Fibroblast of peridontal ligament (primary cell): ENCODE measurements around the gene TBL2.
A peak's percentile ranks its signal among the peaks of the same experiment; 100 is the strongest.
"Not testable (repeated sequence)": the region's sequence is repeated elsewhere in the genome, so short reads cannot be mapped to it uniquely, and the experiment has no call there.

Experiments
- DNase-seq: peaks from one replicate; pipeline ENCODE4 v3.0.0-alpha.2; 2010; ENCODE audit errors: extremely low read depth

Gene TBL2

GRCh38 chr7:73606801-73607691 lies 28.7 kb upstream of the TBL2 start:
- peak; percentile 28 for DNase-seq

- no peak for DNase-seq
These were observed 27.3 kb upstream of the TBL2 start for GRCh38 chr7:73605601-73606220.

- DNase-seq, result no peak
These were observed 24.6 kb upstream of the TBL2 start for GRCh38 chr7:73602721-73603651.

GRCh38 chr7:73599916-73600315 lies 21.5 kb upstream of the TBL2 start:
- DNase-seq, result no peak

GRCh38 chr7:73599151-73599882 lies 20.9 kb upstream of the TBL2 start:
- DNase-seq, result no peak

- DNase-seq, result no peak
These were observed 19.8 kb upstream of the TBL2 start for GRCh38 chr7:73597978-73598782.

- DNase-seq, result no peak
These were observed 18.0 kb upstream of the TBL2 start for GRCh38 chr7:73596191-73597065.

- DNase-seq, result no peak
These were observed 17.0 kb upstream of the TBL2 start for GRCh38 chr7:73595358-73595757.

- no peak for DNase-seq
These were observed 15.0 kb upstream of the TBL2 start for GRCh38 chr7:73593207-73594045.

GRCh38 chr7:73586911-73587310 lies 8.5 kb upstream of the TBL2 start:
- no peak for DNase-seq

- DNase-seq, result no peak
These were observed 6.8 kb upstream of the TBL2 start for GRCh38 chr7:73585196-73585595.

GRCh38 chr7:73582664-73583202 lies 4.4 kb upstream of the TBL2 start:
- no peak for DNase-seq

GRCh38 chr7:73581006-73581405 lies 2.6 kb upstream of the TBL2 start:
- not testable (repeated sequence) for DNase-seq

- DNase-seq, result no peak
These were observed 595 bp downstream of the TBL2 start for GRCh38 chr7:73577627-73578341.

- no peak for DNase-seq
These were observed 4.6 kb downstream of the TBL2 start for GRCh38 chr7:73573791-73574190.

GRCh38 chr7:73573276-73573675 lies 5.1 kb downstream of the TBL2 start:
- DNase-seq, result no peak

GRCh38 chr7:73572767-73573186 lies 5.6 kb downstream of the TBL2 start:
- no peak for DNase-seq

GRCh38 chr7:73570977-73571376 lies 7.4 kb downstream of the TBL2 start:
- no peak for DNase-seq
